ENCODE results near the gene SLC48A1.

Gene SLC48A1

GRCh38 chr12:47744005-47744651, 28.9 kb upstream of the SLC48A1 start:
- no peak for DNase-seq (ENCODE audit: low spot score)

GRCh38 chr12:47744778-47745436, 28.1 kb upstream of the SLC48A1 start:
- no peak for DNase-seq (ENCODE audit: low spot score)

GRCh38 chr12:47745485-47746041, 27.5 kb upstream of the SLC48A1 start:
- DNase-seq (ENCODE audit: low spot score) = no peak

GRCh38 chr12:47746073-47746472, 27.0 kb upstream of the SLC48A1 start:
- DNase-seq (ENCODE audit: low spot score) = no peak

- DNase-seq (ENCODE audit: low spot score) = no peak
Measured at GRCh38 chr12:47746523-47746922, 26.5 kb upstream of the SLC48A1 start.

- DNase-seq (ENCODE audit: low spot score) = no peak
Measured at GRCh38 chr12:47747126-47747525, 25.9 kb upstream of the SLC48A1 start.

- DNase-seq (ENCODE audit: low spot score) = no peak
Measured at GRCh38 chr12:47747596-47748506, 25.2 kb upstream of the SLC48A1 start.

GRCh38 chr12:47748507-47748828, 24.6 kb upstream of the SLC48A1 start:
- DNase-seq (ENCODE audit: low spot score) = no peak

- no peak for DNase-seq (ENCODE audit: low spot score)
Measured at GRCh38 chr12:47748899-47749298, 24.1 kb upstream of the SLC48A1 start.

- DNase-seq (ENCODE audit: low spot score) = no peak
Measured at GRCh38 chr12:47750229-47750798, 22.7 kb upstream of the SLC48A1 start.

- no peak for DNase-seq (ENCODE audit: low spot score)
Measured at GRCh38 chr12:47750916-47751470, 22.0 kb upstream of the SLC48A1 start.

GRCh38 chr12:47751561-47751960, 21.5 kb upstream of the SLC48A1 start:
- no peak for DNase-seq (ENCODE audit: low spot score)

GRCh38 chr12:47752121-47752520, 20.9 kb upstream of the SLC48A1 start:
- no peak for DNase-seq (ENCODE audit: low spot score)

GRCh38 chr12:47752552-47752951, 20.5 kb upstream of the SLC48A1 start:
- DNase-seq (ENCODE audit: low spot score) = no peak

GRCh38 chr12:47753021-47754001, 19.7 kb upstream of the SLC48A1 start:
- peak; percentile 57 for DNase-seq (ENCODE audit: low spot score)

- no peak for DNase-seq (ENCODE audit: low spot score)
Measured at GRCh38 chr12:47754126-47754525, 18.9 kb upstream of the SLC48A1 start.

- no peak for DNase-seq (ENCODE audit: low spot score)
Measured at GRCh38 chr12:47754881-47755280, 18.2 kb upstream of the SLC48A1 start.

GRCh38 chr12:47755655-47756562, 17.1 kb upstream of the SLC48A1 start:
- DNase-seq (ENCODE audit: low spot score) = no peak

- no peak for DNase-seq (ENCODE audit: low spot score)
Measured at GRCh38 chr12:47757364-47757839, 15.6 kb upstream of the SLC48A1 start.
